Pancreas (tissue), 10 donors: Measurements from ENCODE around the gene SLC39A10. TPM values are rescaled to one million over a fixed set of nuclear protein-coding genes. Genes with fewer than 3 reads are reported as not detected.

Experiments used
- ATAC-seq, 4 donors: fragments of 200-7000 bp; cut with Tn5 transposase; one replicate each; pipeline versions ENCODE4 v1.8.0 to v1.9.1; 2020; ENCODE audit warnings: mild to moderate bottlenecking in 4 of 4, moderate library complexity in 4 of 4
- DNase-seq, 6 donors: peaks; one replicate each; pipeline ENCODE4 v3.0.0-alpha.2; 2020
- FAIRE-seq: peaks from 2 replicates; lab custom pipeline; 2012; peaks lifted over from hg19 to GRCh38; lab: Jason Lieb, UNC
- H3K27ac ChIP-seq, 4 donors: fragments of 200-600 bp; sonication (generic); 1 replicate in 3 of 4; 2 replicates in 1 of 4; pipeline versions ENCODE4 v1.5.0 to v1.8.0; 2020
- H3K27me3 ChIP-seq, 4 donors: fragments of 200-600 bp; one replicate each; pipeline ENCODE4 v1.8.0; 2021
- H3K36me3 ChIP-seq, 3 donors: fragments of 200-600 bp; sonication (generic) in 1 of 3; one replicate each; pipeline versions ENCODE4 v1.5.0 to v1.8.0; 2020 to 2021
- H3K4me1 ChIP-seq, 3 donors: fragments of 200-600 bp; one replicate each; pipeline ENCODE4 v1.8.0; 2021
- H3K4me3 ChIP-seq, 4 donors: fragments of 200-600 bp; sonication (generic) in 2 of 4; one replicate each; pipeline versions ENCODE4 v1.5.0 to v1.8.0; 2020 to 2021
- H3K9me3 ChIP-seq, 4 donors: fragments of 200-600 bp; one replicate each; pipeline ENCODE4 v1.8.0; 2021
- WGBS, 2 donors: extraction: QIAGEN DNeasy Blood & Tissue Kit; methylation state at CpG; one replicate each; pipeline ENCODE4 v1.1.7; 2013; 5-methylcytosine and 5-hydroxymethylcytosine counted together
- intact Hi-C, 3 donors: fragments of 100-400 bp; cut with DNase I; formaldehyde crosslinking; loops; one replicate each; pipeline versions ENCODE4 v1.11.1 to v1.14.2; 2022
- polyA plus RNA-seq, 2 donors: library from polyadenylated mRNA; stranded (reverse); fragments of 200-250 nt; gene quantifications; one replicate each; pipeline ENCODE4 v1.2.3, GENCODE V29; 2013
- total RNA-seq, 6 donors: library from RNA; stranded (reverse); fragmentation: NEBNext Ultra II Directional in 4 of 6; extraction: Animal tissue kit (Norgen Biotek cat#: 25700) in 4 of 6; gene quantifications; one replicate each; pipeline versions ENCODE4 v1.2.1 to v1.2.4, GENCODE V29; 2021 to 2023
- TF ChIP-seq, protein P1 (sequence below), 4 donors: fragments of 200-600 bp; sonication (generic) in 3 of 4; IDR thresholded peaks; one replicate each; pipeline versions ENCODE4 v1.5.0 to v1.8.0; 2021; ENCODE audit warnings: antibody characterized with exemption in 4 of 4
- donor health status: healthy with polysubstance abuse.
- donor health status: DM: no; HTN: no; CAD: no; lungs with moderate emphysema.
- donor health status: DM: no; HTN: no; CAD: no.
- donor health status: control.
- donor health status: control.
- donor health status: Bipolar disorder and iron deficiency.
- donor health status: DM: yes; HTN: yes; CAD: no.
- donor health status: DM: no; HTN: no; CAD: no.
- donor health status: DM: no; HTN: no; CAD: no.
- donor health status: DM: yes; HTN: yes; CAD: no.

SLC39A10 gene
- total and polyA plus RNA-seq, 8 donors: 6.3 to 17.3 (median 10.9) TPM

DNA sequence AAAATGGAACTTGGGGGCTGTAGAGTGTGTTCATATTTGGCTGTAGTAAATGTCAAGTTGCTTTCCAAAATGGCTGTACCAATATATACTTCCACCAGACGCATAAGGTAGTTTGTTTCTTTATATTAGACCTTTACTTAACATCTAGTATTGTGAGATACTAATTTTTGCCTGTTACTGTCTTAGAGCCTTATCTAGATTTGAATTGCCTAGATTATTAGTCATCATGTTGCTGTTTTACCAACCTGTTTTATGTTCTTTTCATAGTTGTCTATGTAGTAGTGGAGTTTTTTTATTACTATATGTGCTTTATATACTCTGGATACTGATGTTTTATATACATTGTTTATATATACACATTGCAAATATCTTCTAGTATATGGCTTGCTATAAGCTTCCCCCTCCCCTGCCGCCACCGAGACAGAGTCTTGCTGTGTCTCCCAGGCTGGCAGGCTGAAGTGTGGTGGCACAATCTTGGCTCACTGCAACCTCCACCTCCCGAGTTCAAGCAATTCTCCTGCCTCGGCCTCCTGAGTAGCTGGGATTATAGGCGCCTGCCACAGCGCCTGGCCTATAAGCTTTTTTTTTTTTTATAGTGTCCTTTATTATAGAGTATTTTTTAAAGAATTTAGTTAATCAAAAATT, 18.9 kb downstream of the SLC39A10 start:
- H3K4me1 ChIP-seq: no peaks in the 10 kb centered on the region
- WGBS, 2 donors: 94 to 96% methylated on average over 7 of the region's 7 CpGs
- ATAC-seq (no peak), FAIRE-seq (no peak), DNase-seq (no peak)
- no peaks in the 10 kb centered on the region for H3K9me3 ChIP-seq
- H3K27ac ChIP-seq: no peak overlapping the region
- TF ChIP-seq, protein P1, sequence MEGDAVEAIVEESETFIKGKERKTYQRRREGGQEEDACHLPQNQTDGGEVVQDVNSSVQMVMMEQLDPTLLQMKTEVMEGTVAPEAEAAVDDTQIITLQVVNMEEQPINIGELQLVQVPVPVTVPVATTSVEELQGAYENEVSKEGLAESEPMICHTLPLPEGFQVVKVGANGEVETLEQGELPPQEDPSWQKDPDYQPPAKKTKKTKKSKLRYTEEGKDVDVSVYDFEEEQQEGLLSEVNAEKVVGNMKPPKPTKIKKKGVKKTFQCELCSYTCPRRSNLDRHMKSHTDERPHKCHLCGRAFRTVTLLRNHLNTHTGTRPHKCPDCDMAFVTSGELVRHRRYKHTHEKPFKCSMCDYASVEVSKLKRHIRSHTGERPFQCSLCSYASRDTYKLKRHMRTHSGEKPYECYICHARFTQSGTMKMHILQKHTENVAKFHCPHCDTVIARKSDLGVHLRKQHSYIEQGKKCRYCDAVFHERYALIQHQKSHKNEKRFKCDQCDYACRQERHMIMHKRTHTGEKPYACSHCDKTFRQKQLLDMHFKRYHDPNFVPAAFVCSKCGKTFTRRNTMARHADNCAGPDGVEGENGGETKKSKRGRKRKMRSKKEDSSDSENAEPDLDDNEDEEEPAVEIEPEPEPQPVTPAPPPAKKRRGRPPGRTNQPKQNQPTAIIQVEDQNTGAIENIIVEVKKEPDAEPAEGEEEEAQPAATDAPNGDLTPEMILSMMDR (IDR thresholded peaks at IDR 0.05): no peak
- H3K4me3 ChIP-seq: no peak overlapping the region
- no peaks in the 10 kb centered on the region for H3K27me3 ChIP-seq
- intact Hi-C loops: no loop called here
- H3K36me3 ChIP-seq: no peaks in the 10 kb centered on the region

DNA sequence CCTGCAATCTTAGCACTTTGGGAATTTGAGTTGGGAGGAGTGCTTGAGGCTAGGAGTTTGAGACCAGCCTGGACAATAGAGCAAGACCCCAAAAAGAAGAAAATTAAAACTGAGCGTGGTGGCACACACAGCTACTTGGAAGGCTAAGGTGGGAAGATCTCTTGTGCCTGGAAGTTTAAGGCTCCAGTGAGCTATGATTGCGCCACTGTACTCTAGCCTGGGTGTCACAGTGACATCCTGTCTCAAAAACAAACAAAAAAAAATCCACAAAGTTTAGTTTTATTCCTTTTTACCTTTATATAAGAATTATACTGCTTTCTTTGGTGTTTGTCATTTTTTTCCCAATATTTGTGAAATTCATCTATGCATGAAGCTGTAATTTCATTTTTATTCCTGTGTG, 20.3 kb downstream of the SLC39A10 start:
- TF ChIP-seq, protein P1 (IDR thresholded peaks at IDR 0.05): no peak
- WGBS, 2 donors: 93 to 96% methylated on average over 2 of the region's 2 CpGs
- H3K4me3 ChIP-seq: no peak overlapping the region
- intact Hi-C loops: no loop called here
- DNase-seq: no peak
- FAIRE-seq: no peak
- no peak for ATAC-seq
- H3K27me3 ChIP-seq: no peaks in the 10 kb centered on the region
- no peaks in the 10 kb centered on the region for H3K9me3 ChIP-seq
- no peaks in the 10 kb centered on the region for H3K36me3 ChIP-seq
- H3K27ac ChIP-seq: no peak overlapping the region
- no peaks in the 10 kb centered on the region for H3K4me1 ChIP-seq

DNA sequence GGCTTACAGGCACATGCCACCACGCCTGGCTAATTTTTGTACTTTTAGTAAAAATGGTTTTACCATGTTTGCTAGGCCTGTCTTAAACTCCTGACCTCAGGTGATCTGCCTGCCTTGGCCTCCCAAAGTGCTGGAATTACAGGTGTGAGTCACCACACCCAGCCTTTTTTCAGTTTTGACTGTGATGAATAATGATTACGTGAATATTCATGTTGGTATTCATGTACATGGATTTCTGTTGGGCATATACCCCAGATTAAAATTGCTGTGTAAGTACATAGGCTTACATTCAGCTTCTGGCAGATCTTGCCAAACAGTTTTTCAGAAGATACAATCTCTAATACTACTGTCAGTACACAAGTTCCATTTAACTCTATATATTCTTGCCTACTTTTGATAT, 20.9 kb downstream of the SLC39A10 start:
- DNase-seq: no peak
- 95 to 97% methylated on average over 2 of the region's 2 CpGs for WGBS, 2 donors
- no peak for FAIRE-seq
- Histone ChIP-seq H3K36me3 (no peaks in the 10 kb centered on the region), H3K9me3 (no peaks in the 10 kb centered on the region), H3K27ac (no peak overlapping the region), H3K4me1 (no peaks in the 10 kb centered on the region), H3K4me3 (no peak overlapping the region), H3K27me3 (no peaks in the 10 kb centered on the region)
- ATAC-seq: no peak
- TF ChIP-seq, protein P1 (IDR thresholded peaks at IDR 0.05): no peak
- intact Hi-C loops: no loop called here

DNA sequence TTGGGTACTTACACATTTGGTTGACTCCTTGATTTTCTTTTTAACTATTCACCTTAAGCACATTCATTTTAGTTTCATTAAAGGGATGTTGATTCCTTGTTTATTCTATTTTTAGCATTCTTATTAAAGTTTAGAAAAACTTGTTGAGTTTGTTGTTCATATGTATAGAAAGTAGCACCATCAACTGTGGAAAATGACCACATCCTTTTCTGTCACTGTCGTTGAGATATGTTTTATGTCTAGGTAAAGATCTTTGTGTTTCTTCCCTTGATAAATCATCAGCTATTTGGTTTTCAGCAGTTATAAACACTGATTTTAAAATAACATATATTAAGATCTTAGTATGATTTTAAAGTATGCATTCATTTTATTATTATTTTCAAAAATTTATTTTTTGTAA, 25.1 kb downstream of the SLC39A10 start:
- TF ChIP-seq, protein P1 (IDR thresholded peaks at IDR 0.05): no peak
- 88 to 92% methylated on average over 1 of the region's 1 CpG for WGBS, 2 donors
- DNase-seq (no peak), FAIRE-seq (no peak), ATAC-seq (no peak)
- intact Hi-C loops: no loop called here
- H3K9me3 ChIP-seq: no peaks in the 10 kb centered on the region
- H3K4me3 ChIP-seq: no peak overlapping the region
- peaks cover 0 to 5% (median 0%) of the 10 kb centered on the region in 3 donors for H3K4me1 ChIP-seq
- no peaks in the 10 kb centered on the region for H3K36me3 ChIP-seq
- no peak overlapping the region for H3K27ac ChIP-seq
- H3K27me3 ChIP-seq: no peaks in the 10 kb centered on the region

DNA sequence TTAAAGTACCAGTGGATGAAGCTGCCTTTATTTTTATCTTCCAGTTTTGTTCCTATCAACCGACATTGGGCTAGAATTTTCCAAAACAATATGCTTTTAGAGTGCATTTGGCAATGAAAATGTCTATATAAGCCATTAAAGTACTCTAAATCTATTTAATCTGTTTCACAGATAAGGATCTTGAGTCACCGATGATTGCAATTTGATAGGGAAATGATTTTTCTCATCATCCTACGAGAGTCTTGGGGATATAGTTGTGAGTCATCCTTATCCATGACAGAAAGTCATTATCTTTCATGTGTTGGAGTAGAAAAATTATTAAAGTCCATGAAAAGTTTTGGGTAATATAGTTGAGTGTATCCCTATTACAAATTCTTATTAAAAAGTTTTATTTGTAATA, 26.1 kb downstream of the SLC39A10 start:
- no peak overlapping the region for H3K27ac ChIP-seq
- no peaks in the 10 kb centered on the region for H3K27me3 ChIP-seq
- H3K4me3 ChIP-seq: no peak overlapping the region
- WGBS, 2 donors: 79 to 82% methylated on average over 3 of the region's 3 CpGs
- DNase-seq: no peak
- no peak for FAIRE-seq
- no peaks in the 10 kb centered on the region for H3K9me3 ChIP-seq
- ATAC-seq: no peak
- no peaks in the 10 kb centered on the region for H3K36me3 ChIP-seq
- intact Hi-C loops: no loop called here
- H3K4me1 ChIP-seq: peaks cover 0 to 5% (median 0%) of the 10 kb centered on the region in 3 donors
- TF ChIP-seq, protein P1 (IDR thresholded peaks at IDR 0.05): no peak
